Sciatic nerve (tissue), 2 donors: Measurements from ENCODE around the gene TM2D3. TPM values are rescaled to one million over a fixed set of nuclear protein-coding genes. Genes with fewer than 3 reads are reported as not detected.

ENCODE experiments used
- ATAC-seq: fragments of 200-7000 bp; cut with Tn5 transposase; one replicate; pipeline ENCODE4 v1.9.1; 2020; ENCODE audit warnings: mild to moderate bottlenecking, moderate library complexity
- DNase-seq: peaks from one replicate; pipeline ENCODE4 v3.0.0-alpha.2; 2020; ENCODE audit warnings: low spot score
- intact Hi-C: fragments of 100-400 bp; cut with DNase I; formaldehyde crosslinking; loops from one replicate; pipeline ENCODE4 v1.14.2; 2022
- total RNA-seq: library from RNA; stranded (reverse); fragmentation: NEBNext Ultra II Directional; extraction: Animal tissue kit (Norgen Biotek cat#: 25700); gene quantifications from one replicate; pipeline ENCODE4 v1.2.1, GENCODE V29; 2021
- donor health status: DM: no; HTN: no; CAD: no.
- donor health status: DM: no; HTN: no; CAD: no.

Gene TM2D3
- 57.2 TPM for total RNA-seq

GRCh38 chr15:101652098-101652785 is at the start of gene TM2D3:
Gene TM2D3, minus strand, starts transcription at chr15:101652381. Its CDS starts 20 bp downstream, at chr15:101652361.
- peak; percentile 98 for ATAC-seq
- intact Hi-C loops, result no loop called here
- peak; percentile 97 for DNase-seq

GRCh38 chr15:101698314-101698713 is 46.1 kb upstream of the TM2D3 start:
- no peak for ATAC-seq
- no peak for DNase-seq
- intact Hi-C loops, result no loop called here

GRCh38 chr15:101697488-101697887 is 45.3 kb upstream of the TM2D3 start:
- ATAC-seq (no peak), DNase-seq (no peak)
- intact Hi-C loops, result no loop called here

GRCh38 chr15:101696829-101697228 is 44.6 kb upstream of the TM2D3 start:
- ATAC-seq, result no peak
- DNase-seq, result no peak
- intact Hi-C loops, result no loop called here

- intact Hi-C loops, result no loop called here
- DNase-seq, result no peak
- no peak for ATAC-seq
These were observed 42.1 kb upstream of the TM2D3 start for GRCh38 chr15:101694261-101694660.

- ATAC-seq (no peak), DNase-seq (no peak)
- intact Hi-C loops, result no loop called here
These were observed 40.8 kb upstream of the TM2D3 start for GRCh38 chr15:101692801-101693598.

- ATAC-seq (no peak), DNase-seq (no peak)
- intact Hi-C loops, result no loop called here
These were observed 37.7 kb upstream of the TM2D3 start for GRCh38 chr15:101689901-101690300.

GRCh38 chr15:101686718-101687117 is 34.5 kb upstream of the TM2D3 start:
- no peak for ATAC-seq
- intact Hi-C loops, result no loop called here
- no peak for DNase-seq

- no peak for ATAC-seq
- intact Hi-C loops, result no loop called here
- no peak for DNase-seq
These were observed 32.7 kb upstream of the TM2D3 start for GRCh38 chr15:101684877-101685276.

GRCh38 chr15:101684384-101684783 is 32.2 kb upstream of the TM2D3 start:
- ATAC-seq (no peak), DNase-seq (no peak)
- intact Hi-C loops, result no loop called here

GRCh38 chr15:101679806-101680205 is 27.6 kb upstream of the TM2D3 start:
- ATAC-seq, result no peak
- intact Hi-C loops, result no loop called here
- DNase-seq, result no peak

- ATAC-seq, result no peak
- no peak for DNase-seq
- intact Hi-C loops, result no loop called here
These were observed 24.7 kb upstream of the TM2D3 start for GRCh38 chr15:101676921-101677329.

- ATAC-seq (no peak), DNase-seq (no peak)
- intact Hi-C loops, result no loop called here
These were observed 23.8 kb upstream of the TM2D3 start for GRCh38 chr15:101675796-101676582.

GRCh38 chr15:101675015-101675414 is 22.8 kb upstream of the TM2D3 start:
- ATAC-seq, result no peak
- intact Hi-C loops, result no loop called here
- DNase-seq, result no peak

GRCh38 chr15:101672298-101672697 is 20.1 kb upstream of the TM2D3 start:
- no peak for ATAC-seq
- intact Hi-C loops, result no loop called here
- DNase-seq, result no peak

GRCh38 chr15:101669744-101670143 is 17.6 kb upstream of the TM2D3 start:
- DNase-seq (no peak), ATAC-seq (no peak)
- intact Hi-C loops, result no loop called here

- intact Hi-C loops, result no loop called here
- DNase-seq (no peak), ATAC-seq (no peak)
These were observed 15.7 kb upstream of the TM2D3 start for GRCh38 chr15:101667881-101668280.

GRCh38 chr15:101664303-101664913 is 12.2 kb upstream of the TM2D3 start:
- ATAC-seq (no peak), DNase-seq (no peak)

GRCh38 chr15:101662203-101662602 is 10.0 kb upstream of the TM2D3 start:
- no peak for DNase-seq
- intact Hi-C loops, result no loop called here
- no peak for ATAC-seq

More at GRCh38 chr15:101664303-101664913, 12.2 kb upstream of the TM2D3 start:
- intact Hi-C loops, result no loop called here
